Measurements from ENCODE around the gene OXGR1. TPM values are rescaled to one million over a fixed set of nuclear protein-coding genes. Genes with fewer than 3 reads are reported as not detected.
"Not testable (repeated sequence)": the region's sequence is repeated elsewhere in the genome, so short reads cannot be mapped to it uniquely, and the experiment has no call there.

Gene OXGR1
- total RNA-seq, 2 experiments from 2014 or later: not detected

- Histone ChIP-seq H3K27ac (ENCODE audit: low read depth, low read length, poor library complexity, severe bottlenecking) (no peak overlapping the region), H3K9me3 (ENCODE audit: low read length) (no peaks in the 10 kb centered on the region), H3K79me2 (ENCODE audit: insufficient read depth, low read depth, low read length) (no peaks in the 10 kb centered on the region), H3K36me3 (ENCODE audit: insufficient read depth, low read length) (no peaks in the 10 kb centered on the region), H3K4me3 (ENCODE audit: low read depth, low read length, poor library complexity, severe bottlenecking) (no peak overlapping the region), H3K4me1 (ENCODE audit: insufficient read depth, low read length, poor library complexity, severe bottlenecking) (no peaks in the 10 kb centered on the region), H3K4me2 (ENCODE audit: low read length) (0 out of 2 replicates have a peak overlapping the region, but pooled peaks have one; percentile 20), H3K9me2 (ENCODE audit: insufficient read depth, low read length) (no peaks in the 10 kb centered on the region), H4K20me1 (ENCODE audit: insufficient read depth, low read length) (no peaks in the 10 kb centered on the region), H2AFZ (ENCODE audit: low read length) (peak overlapping the region; percentile 41; the same call in 1 of the 2 replicates)
- TF ChIP-seq CTCF (conservative IDR thresholded peaks at IDR 0.05; ENCODE audit: low read length): no peak
- TF ChIP-seq EZH2phosphoT487 (IDR thresholded peaks at IDR 0.05; ENCODE audit: borderline replicate concordance, low read depth, low read length): no peak
- intact Hi-C loops (cut with micrococcal nuclease; ENCODE audit: unreplicated experiment): loop anchor here (10.0 kb wide), 1 partner anchor 202 kb away; no protein-coding TSS in a partner anchor
- CTCF ChIA-PET (ENCODE audit: unreplicated experiment): no interaction called here
- POLR2A ChIA-PET: no interaction called here
- no peak for DNase-seq (ENCODE audit: low spot score)
- no TSS peak for BruUV-seq (replicated peaks)
Measured at GRCh38 chr13:97027162-97027554, 32.9 kb upstream of the OXGR1 start.

- BruUV-seq (replicated peaks): no TSS peak
- CTCF ChIA-PET (ENCODE audit: unreplicated experiment): no interaction called here
- no peak overlapping the region for H3K4me3 ChIP-seq (ENCODE audit: low read depth, low read length, poor library complexity, severe bottlenecking)
Measured at GRCh38 chr13:97026531-97027161, 32.4 kb upstream of the OXGR1 start.

GRCh38 chr13:97023812-97024211 lies 29.5 kb upstream of the OXGR1 start:
- H3K4me1 ChIP-seq (ENCODE audit: insufficient read depth, low read length, poor library complexity, severe bottlenecking); H3K4me2 ChIP-seq (ENCODE audit: low read length); CTCF ChIA-PET (ENCODE audit: unreplicated experiment); H3K9me3 ChIP-seq (ENCODE audit: low read length); H2AFZ ChIP-seq (ENCODE audit: low read length); H3K4me3 ChIP-seq (ENCODE audit: low read depth, low read length, poor library complexity, severe bottlenecking); H3K79me2 ChIP-seq (ENCODE audit: insufficient read depth, low read depth, low read length); H3K27ac ChIP-seq (ENCODE audit: low read depth, low read length, poor library complexity, severe bottlenecking); BruUV-seq (replicated peaks); H4K20me1 ChIP-seq (ENCODE audit: insufficient read depth, low read length); H3K9me2 ChIP-seq (ENCODE audit: insufficient read depth, low read length); DNase-seq (ENCODE audit: low spot score); POLR2A ChIA-PET; H3K36me3 ChIP-seq (ENCODE audit: insufficient read depth, low read length): not testable (repeated sequence)
- intact Hi-C loops (cut with micrococcal nuclease; ENCODE audit: unreplicated experiment): loop anchor here (10.0 kb wide), 1 partner anchor 199 kb away; no protein-coding TSS in a partner anchor

More at GRCh38 chr13:97026531-97027161, 32.4 kb upstream of the OXGR1 start:
- Histone ChIP-seq H4K20me1 (ENCODE audit: insufficient read depth, low read length) (no peaks in the 10 kb centered on the region), H3K4me2 (ENCODE audit: low read length) (0 out of 2 replicates have a peak overlapping the region, but pooled peaks have one; percentile 20), H3K36me3 (ENCODE audit: insufficient read depth, low read length) (no peaks in the 10 kb centered on the region), H2AFZ (ENCODE audit: low read length) (peak overlapping the region; percentile 41; the same call in 1 of the 2 replicates), H3K9me2 (ENCODE audit: insufficient read depth, low read length) (no peaks in the 10 kb centered on the region), H3K4me1 (ENCODE audit: insufficient read depth, low read length, poor library complexity, severe bottlenecking) (no peaks in the 10 kb centered on the region), H3K79me2 (ENCODE audit: insufficient read depth, low read depth, low read length) (no peaks in the 10 kb centered on the region), H3K27ac (ENCODE audit: low read depth, low read length, poor library complexity, severe bottlenecking) (no peak overlapping the region), H3K9me3 (ENCODE audit: low read length) (no peaks in the 10 kb centered on the region)
- no peak for DNase-seq (ENCODE audit: low spot score)
- TF ChIP-seq EZH2phosphoT487 (IDR thresholded peaks at IDR 0.05; ENCODE audit: borderline replicate concordance, low read depth, low read length): no peak
- no peak for TF ChIP-seq CTCF (conservative IDR thresholded peaks at IDR 0.05; ENCODE audit: low read length)
- intact Hi-C loops (cut with micrococcal nuclease; ENCODE audit: unreplicated experiment): loop anchor here (10.0 kb wide), 1 partner anchor 202 kb away; no protein-coding TSS in a partner anchor
- POLR2A ChIA-PET: no interaction called here

All from OCI-LY7 (cell line).